HPDE6-E6E7 (cell line): ENCODE data around the gene DDX55.

Experiments used
- DNase-seq: peaks from one replicate; pipeline ENCODE4 v3.0.0; 2011; ENCODE audit warnings: missing footprints; ENCODE audit errors: extremely low spot score

Gene DDX55

GRCh38 chr12:123614110-123614509, 12.2 kb downstream of the DDX55 start:
- no peak for DNase-seq

- no peak for DNase-seq
Observed at GRCh38 chr12:123614531-123614930, 12.6 kb downstream of the DDX55 start.

- no peak for DNase-seq
Observed at GRCh38 chr12:123617144-123617543, 15.2 kb downstream of the DDX55 start.

GRCh38 chr12:123617580-123617979, 15.7 kb downstream of the DDX55 start:
- DNase-seq, result no peak

- no peak for DNase-seq
Observed at GRCh38 chr12:123621101-123621500, 19.2 kb downstream of the DDX55 start.

- peak; percentile 67 for DNase-seq
Observed at GRCh38 chr12:123621619-123622530, 20.0 kb downstream of the DDX55 start.

- peak; percentile 99 for DNase-seq
Observed at GRCh38 chr12:123633379-123634141, 31.7 kb downstream of the DDX55 start, which contains the start of the genes EIF2B1 and GTF2H3. TSS of gene EIF2B1 (minus strand) at chr12:123633686. CDS start at chr12:123633557, 129 bp downstream. TSS of gene GTF2H3 (plus strand) at chr12:123633829. CDS start at chr12:123633860, 31 bp downstream.

GRCh38 chr12:123634142-123634561, 32.3 kb downstream of the DDX55 start:
- DNase-seq, result no peak

GRCh38 chr12:123643911-123644310, 42.0 kb downstream of the DDX55 start:
- DNase-seq, result no peak

GRCh38 chr12:123645380-123645779, 43.5 kb downstream of the DDX55 start:
- DNase-seq, result no peak

- no peak for DNase-seq
Observed at GRCh38 chr12:123645878-123646277, 44.0 kb downstream of the DDX55 start.

- DNase-seq, result no peak
Observed at GRCh38 chr12:123648401-123648800, 46.5 kb downstream of the DDX55 start.

- DNase-seq, result no peak
Observed at GRCh38 chr12:123654129-123654701, 52.3 kb downstream of the DDX55 start.

GRCh38 chr12:123655420-123655819, 53.5 kb downstream of the DDX55 start:
- no peak for DNase-seq

GRCh38 chr12:123656392-123656791, 54.5 kb downstream of the DDX55 start:
- no peak for DNase-seq

GRCh38 chr12:123657211-123657610, 55.3 kb downstream of the DDX55 start:
- DNase-seq, result no peak

GRCh38 chr12:123659996-123660727, 58.3 kb downstream of the DDX55 start:
- DNase-seq, result peak; percentile 89

- DNase-seq, result no peak
Observed at GRCh38 chr12:123667771-123668170, 65.9 kb downstream of the DDX55 start.
